HG03175 (cell line): ENCODE measurements around the gene PROSER3.

Source experiments
- ATAC-seq: cut with Tn5 transposase; IDR thresholded peaks from one replicate; pipeline ENCODE4 v1.9.1; 2021; ENCODE audit warnings: mild to moderate bottlenecking, moderate library complexity; ENCODE audit not compliant: unreplicated experiment

PROSER3 gene

DNA sequence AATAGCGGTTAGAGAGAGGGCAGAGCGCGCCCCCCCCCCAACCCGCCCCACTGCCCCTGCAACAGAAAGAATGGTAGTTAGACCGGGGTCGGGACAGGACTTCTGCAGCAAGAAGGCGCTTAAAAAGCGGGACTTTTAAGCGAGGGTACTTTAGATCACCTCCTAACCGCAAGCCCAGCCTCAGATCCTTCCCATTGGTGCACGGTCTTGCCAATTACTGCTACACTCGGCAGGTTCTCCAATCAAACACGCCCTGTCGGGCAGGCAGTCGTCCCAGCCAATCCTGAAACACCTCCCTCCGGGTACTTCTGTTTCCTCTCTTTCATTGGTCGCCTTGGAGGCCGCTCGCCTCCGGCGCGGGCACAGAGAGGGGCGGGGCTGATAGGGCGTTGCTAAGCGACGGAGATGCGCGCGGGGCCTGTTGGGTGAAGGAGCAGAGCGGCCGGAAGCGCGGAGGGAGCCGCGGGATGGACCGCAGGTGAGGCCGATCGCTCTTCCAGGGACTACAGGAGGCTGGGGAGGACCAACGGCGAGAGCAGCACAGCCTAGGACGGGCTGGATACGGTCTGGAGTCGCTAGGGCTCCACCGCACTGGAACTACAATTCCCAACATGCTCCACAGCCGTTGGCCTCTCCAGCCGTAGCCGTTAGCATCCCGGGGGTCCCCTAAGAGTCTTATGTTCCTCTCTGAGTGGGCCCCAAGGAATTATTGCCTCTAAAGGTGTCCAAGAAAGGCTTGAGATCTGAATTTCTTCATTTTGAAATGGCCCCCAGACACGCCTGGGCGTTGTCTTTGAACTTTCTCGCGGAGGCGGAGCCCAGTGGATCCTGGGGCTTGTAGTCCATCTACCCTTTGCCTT lies at the start of gene PROSER3:
TSS of gene PROSER3 (plus strand) at position 428 of the 860 bp plus-strand sequence. CDS start at position 468, 40 bp downstream.
- peak; percentile 98 for ATAC-seq

DNA sequence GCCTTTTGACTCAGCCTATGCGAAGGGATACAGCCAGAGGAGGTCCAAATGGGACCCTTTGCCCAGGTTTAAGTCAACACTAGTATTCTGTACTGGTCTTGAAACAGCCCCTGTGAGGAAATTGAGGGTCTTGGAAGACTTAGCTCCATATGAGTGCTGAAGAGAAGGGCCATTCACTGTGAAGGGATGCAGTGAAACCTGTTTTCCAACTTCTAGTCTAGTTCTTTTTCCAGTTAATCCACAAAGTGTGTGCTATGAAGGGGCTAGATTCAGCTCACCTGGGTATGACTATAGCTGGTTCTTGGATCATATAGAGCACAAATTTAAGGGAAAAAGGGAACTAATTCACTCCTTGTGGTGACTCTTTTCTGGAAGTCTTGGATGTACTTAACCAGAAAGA lies 49.6 kb upstream of the PROSER3 start:
- ATAC-seq: no peak

DNA sequence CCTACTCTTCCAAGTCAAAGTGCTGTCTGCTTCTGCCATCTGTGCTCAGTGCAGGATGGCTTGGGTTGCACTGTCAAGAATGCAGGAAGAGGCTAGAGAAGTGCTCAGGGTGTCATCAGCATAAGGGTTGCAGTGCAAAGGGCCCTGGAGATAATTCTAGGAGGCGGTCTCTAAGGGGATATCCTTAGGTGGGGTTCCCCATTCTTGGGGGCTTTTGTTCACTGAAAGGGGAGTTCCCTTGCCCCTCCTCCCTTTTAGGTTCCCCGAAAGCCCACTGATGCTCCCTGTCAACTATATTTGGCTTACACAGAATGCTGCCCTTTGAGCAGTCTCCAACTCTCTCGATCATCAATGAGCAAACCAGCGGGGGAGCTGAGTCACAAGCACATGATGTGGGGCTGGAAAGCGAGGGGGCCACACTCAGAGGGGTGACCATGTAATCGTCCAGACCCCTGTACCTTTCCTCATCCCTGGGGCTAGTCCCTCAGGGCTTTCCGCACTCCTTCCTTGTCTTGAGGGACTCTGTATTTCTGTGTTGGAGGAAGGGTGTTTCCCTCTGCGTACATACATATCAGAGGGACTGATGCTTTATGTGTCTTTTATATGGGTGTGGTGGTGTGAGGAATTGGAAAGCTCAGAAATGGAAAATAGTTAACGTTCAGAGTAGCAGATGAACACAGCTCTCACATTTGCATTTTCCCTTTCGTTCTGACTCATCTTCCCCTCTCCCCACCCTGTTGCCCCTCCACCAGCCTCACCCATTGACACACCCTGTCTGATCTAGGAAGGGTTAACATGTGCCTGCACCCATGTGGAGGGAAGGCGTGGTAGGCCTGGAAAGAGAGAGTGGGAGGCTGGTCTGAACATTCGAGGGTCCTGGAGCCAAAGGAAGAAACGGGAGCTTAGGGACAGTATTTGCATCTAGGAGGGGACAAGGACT lies 46.9 kb upstream of the PROSER3 start:
- ATAC-seq: peak; percentile 37

DNA sequence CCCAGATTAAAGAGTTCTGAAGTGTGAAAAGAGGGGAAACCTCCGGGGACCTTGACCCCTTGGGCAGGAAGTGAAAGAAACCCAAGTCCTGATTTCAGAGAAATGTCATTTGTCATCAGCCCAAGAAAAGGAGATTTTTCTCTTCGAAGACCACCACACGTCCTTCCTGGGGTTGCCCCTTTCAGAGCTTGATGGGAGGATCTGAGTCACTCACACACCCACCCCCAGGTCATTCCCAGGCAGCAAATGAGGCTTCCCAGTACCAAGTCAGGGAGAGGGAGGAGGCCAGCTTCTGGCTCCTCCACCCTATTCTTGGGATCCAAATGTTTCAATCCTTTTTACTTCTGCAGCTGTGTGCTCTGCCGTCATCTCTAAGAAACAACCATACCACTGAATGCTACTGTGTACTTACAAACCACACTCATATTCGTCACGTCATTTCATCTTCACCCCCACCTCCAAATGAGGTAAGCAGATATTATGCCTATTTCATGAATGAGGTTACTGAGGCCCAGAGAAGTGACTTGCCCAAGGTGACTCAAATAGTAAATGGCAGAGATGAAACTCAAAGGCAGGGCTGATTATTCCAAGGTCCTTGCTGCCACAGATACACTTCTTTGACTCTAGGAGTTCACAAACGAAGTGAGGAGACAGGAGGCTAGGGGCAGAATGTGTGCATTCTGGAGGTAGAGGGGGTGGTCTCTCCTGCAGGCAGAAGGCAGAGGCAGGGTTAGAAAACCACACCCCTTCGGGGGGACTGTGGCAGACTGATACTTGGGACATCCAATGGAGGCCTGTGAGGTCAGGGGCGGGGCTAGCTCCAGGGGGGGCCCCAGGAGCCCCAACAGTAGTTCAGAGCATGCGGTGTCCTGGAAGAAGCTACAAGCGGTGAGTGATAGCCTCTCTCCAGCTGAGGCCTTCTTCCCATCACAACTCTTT lies 45.1 kb upstream of the PROSER3 start:
- ATAC-seq: no peak

DNA sequence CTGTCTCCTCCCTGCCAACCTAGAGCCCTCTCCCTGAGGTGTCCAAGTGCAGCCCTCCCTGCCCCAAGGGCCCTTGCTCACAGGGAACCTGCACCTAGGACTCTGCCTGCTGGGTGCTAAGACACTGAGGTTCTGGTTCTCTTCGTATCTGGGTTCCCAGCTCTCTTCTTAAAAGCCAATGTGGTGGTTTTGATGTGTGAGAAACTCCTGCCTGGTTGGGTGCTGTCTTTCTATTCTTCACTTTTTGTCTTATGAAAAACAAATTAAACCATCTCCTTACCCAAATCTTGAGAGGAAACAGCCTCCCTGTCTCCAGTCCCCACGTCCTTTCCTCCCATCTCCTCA lies 44.5 kb upstream of the PROSER3 start:
- no peak for ATAC-seq

DNA sequence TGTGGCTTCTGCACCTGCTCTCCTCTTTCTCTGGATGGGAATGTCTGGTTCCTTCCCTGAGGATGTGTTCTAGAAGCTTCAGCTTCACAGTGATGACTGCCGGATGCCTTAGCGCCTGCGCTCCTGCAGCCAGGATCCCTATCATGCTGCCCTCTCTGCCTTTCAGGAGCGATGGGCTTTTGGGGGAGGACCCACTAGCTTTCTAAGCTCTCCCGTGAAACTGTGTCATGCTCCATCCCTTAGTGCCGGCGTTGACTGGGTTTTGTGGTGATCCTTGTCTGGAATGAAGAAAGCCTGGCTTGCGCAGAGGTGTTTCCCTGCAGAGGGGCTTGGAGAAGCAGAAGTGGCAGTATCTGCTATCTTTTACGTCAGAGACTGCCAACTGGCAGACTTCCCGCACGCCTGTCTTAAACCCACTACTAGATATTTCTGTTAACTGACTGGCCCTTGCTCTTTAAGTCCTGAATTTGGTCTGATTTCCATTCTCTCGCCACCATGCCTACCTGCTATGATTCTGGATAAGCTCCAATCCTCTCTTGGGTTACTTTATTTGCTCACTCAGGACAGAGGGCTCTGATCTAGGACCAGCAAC lies 44.0 kb upstream of the PROSER3 start:
- ATAC-seq: no peak

DNA sequence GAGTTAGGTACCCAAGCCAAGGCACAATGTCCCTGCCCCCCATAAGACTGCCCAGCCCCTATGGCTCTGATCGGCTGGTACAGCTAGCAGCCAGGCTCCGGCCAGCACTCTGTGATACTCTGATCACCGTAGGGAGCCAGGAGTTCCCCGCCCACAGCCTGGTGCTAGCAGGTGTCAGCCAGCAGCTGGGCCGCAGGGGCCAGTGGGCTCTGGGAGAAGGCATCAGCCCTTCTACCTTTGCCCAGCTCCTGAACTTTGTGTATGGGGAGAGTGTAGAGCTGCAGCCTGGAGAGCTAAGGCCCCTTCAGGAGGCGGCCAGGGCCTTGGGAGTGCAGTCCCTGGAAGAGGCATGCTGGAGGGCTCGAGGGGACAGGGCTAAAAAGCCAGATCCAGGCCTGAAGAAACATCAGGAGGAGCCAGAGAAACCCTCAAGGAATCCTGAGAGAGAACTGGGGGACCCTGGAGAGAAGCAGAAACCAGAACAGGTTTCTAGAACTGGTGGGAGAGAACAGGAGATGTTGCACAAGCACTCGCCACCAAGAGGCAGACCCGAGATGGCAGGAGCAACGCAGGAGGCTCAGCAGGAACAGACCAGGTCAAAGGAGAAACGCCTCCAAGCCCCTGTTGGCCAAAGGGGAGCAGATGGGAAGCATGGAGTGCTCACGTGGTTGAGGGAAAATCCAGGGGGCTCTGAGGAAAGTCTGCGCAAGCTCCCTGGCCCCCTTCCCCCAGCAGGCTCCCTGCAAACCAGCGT lies 43.2 kb upstream of the PROSER3 start:
- no peak for ATAC-seq

DNA sequence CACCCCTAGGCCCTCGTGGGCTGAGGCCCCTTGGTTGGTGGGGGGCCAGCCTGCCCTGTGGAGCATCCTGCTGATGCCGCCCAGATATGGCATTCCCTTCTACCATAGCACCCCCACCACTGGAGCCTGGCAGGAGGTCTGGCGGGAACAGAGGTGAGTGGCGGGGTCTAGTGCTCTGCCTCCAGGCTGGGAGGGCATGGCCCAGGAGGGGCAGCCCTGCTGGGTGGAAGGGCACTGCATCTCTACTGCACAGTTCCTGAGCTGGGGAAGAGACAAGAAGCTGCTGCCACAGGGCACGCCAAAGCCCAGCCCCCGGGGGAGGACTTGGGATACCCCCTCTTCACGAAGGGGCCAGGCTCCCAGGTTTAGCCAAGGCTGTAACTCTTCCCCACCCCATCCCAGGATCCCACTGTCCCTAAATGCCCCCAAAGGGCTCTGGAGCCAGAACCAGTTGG lies 42.6 kb upstream of the PROSER3 start:
- ATAC-seq: no peak

DNA sequence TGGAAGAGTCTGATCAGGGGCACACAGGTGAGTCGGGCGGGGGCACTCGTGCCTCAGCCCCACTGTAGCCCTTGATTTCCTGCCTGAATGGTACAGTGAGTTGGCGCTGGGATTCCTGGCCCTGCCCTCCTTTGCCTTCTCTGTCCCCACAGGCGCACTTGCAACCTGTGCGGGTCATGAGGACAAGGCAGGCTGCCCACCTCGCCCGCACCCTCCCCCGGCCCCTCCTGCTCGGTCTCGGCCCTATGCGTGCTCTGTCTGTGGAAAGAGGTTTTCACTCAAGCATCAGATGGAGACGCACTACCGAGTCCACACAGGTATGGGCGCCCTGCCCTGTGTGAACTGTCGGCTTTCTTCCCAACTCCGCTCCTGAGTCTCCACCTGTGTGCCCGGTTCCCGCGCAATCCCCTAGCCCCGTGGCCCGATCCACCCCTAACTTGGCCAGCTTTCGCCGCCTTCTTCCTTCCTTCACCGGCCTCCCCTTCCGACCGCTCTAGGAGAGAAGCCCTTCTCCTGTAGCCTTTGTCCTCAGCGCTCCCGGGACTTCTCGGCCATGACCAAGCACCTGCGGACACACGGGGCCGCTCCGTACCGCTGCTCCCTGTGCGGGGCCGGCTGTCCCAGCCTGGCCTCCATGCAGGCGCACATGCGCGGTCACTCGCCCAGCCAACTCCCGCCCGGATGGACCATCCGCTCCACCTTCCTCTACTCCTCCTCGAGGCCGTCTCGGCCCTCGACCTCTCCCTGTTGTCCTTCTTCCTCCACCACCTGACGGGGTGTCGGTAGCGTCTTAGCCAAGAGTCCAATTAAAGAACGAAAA lies 41.8 kb upstream of the PROSER3 start:
- ATAC-seq: no peak

DNA sequence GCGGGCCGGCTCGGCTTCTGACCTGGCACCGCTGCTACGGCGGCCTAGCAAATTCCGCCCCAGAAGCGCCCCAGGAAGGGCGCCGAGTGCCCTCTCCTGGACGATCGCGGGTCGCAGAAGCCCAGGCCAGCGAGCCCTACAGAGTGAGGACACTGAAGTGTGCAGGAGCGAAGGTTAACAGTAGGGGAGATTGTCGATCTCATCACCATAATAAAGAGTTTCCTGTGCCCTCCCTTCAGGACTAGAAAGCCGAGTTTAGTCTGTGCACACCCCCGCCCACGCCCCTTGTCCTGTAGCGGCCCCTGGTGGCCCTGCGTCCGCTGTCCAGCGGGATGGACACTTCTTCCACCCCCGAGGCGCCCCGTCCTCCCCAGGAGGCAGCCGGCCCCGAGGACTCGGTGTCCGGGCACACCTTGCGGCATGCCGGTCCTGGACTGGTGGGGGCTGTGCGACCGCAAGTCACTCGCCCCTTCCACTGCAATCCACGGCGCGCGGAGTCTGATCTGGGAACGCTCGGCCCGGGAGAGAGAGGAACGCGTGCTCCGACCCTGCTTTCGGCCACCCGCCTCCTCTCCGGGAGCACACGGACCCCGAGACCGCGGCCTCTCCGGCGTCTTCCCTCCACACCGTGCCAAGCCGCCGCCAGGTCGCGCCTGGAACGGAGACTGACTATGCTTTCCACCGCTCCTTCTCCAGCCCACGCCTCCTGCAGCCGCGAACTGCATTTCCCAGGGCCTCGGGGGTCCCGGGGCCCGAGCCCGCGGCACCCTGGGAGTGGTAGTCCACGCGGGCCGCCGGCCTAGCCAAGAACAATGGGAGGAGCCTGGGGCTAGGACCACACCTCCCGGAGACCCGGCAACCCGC lies 40.9 kb upstream of the PROSER3 start:
- peak; percentile 57 for ATAC-seq

DNA sequence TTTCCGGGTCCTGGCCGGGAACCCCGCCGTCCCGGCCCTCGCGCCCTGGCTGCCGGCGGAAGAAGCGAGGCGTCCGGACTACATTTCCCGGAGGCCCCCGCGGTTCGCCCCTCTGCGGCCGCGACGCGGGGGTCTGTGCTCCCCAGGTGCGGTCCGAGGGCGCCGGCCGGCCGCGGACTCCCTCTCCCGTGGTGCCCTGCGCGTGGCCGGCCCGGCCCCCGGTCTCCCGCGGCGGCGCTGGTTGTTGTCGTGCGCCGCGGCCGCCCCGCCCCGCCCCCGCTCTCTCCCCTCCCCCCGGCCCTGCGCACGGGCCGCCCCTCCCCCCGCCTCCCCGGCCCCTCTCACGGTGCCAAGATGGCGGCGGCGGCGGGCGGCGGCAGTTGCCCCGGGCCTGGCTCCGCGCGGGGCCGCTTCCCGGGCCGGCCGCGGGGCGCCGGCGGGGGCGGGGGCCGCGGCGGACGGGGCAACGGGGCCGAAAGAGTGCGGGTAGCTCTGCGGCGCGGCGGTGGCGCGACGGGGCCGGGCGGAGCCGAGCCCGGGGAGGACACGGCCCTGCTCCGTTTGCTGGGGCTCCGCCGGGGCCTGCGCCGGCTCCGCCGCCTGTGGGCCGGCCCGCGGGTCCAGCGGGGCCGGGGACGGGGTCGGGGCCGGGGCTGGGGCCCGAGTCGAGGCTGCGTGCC lies 40.2 kb upstream of the PROSER3 start, which contains the start of gene KMT2B:
TSS of gene KMT2B (plus strand) at position 339 of the 680 bp plus-strand sequence. CDS start at position 355, 16 bp downstream.
- ATAC-seq: peak; percentile 47

DNA sequence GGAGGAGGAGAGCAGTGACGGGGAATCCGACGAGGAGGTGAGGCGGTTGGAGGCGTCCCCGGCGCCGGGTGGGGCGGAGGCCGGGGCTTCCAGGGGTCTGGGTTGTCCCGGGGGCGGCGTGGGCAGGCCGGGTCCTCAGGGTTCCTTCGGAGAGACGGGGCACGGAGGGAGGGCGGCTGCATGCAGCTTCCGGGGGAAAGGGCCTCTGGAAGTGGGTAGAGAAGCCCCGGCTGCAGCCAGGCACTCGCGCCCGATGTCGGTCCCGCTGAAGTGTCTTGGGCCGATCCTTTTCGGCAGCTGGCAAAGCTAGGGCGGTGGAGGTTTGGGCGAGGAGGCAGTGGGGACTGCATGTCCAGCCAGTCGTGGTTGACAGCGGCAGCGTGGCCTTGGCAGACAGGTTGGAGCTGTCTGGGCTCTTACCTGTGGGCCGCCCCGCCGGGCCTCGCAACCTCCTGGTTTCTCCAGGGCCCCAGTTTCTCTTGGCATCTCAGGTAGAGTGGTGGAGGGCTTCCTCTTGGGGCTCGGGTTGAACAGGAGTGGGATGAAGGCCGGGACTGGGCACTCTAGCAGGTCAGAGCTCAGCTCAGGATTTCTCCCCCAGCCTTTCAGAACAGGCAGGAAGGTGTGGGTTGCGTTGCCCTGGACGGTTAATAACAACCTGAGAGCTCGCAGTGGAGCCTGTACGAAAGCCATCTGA lies 39.5 kb upstream of the PROSER3 start:
- no peak for ATAC-seq

DNA sequence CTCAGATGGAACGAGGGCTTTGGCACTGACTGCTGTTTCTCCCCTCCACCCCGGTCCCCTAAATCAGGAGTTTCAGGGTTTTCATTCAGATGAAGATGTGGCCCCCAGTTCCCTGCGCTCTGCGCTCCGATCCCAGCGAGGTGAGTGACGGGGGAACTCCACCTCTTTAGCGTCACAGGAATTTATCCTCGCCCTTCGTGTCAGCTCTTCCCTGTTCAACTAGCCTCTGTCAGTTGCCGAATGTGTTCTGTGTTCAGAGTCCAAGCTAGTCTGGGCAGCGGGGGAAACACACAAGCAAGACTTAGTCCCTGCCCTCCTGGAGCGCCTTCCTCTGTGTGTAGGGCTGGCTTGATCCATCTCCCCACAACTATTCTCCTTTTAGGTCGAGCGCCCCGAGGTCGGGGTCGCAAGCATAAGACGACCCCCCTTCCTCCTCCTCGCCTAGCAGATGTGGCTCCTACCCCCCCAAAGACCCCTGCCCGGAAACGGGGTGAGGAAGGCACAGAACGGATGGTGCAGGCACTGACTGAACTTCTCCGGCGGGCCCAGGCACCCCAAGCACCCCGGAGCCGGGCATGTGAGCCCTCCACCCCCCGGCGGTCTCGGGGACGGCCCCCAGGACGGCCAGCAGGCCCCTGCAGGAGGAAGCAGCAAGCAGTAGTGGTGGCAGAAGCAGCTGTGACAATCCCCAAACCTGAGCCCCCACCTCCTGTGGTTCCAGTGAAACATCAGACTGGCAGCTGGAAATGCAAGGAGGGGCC lies 38.4 kb upstream of the PROSER3 start:
- no peak for ATAC-seq

DNA sequence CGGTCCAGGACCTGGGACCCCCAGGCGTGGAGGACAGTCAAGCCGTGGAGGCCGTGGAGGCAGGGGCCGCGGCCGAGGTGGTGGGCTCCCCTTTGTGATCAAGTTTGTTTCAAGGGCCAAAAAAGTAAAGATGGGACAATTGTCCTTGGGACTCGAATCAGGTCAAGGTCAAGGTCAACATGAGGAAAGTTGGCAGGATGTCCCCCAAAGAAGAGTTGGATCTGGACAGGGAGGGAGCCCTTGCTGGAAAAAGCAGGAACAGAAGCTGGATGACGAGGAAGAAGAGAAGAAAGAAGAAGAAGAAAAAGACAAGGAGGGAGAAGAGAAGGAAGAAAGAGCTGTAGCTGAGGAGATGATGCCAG lies 37.8 kb upstream of the PROSER3 start:
- ATAC-seq: no peak

DNA sequence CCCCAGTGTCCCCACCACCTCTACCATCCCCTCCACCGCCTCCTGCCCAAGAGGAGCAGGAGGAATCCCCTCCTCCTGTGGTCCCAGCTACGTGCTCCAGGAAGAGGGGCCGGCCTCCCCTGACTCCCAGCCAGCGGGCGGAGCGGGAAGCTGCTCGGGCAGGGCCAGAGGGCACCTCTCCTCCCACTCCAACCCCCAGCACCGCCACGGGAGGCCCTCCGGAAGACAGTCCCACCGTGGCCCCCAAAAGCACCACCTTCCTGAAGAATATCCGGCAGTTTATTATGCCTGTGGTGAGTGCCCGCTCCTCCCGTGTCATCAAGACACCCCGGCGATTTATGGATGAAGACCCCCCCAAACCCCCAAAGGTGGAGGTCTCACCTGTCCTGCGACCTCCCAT lies 37.3 kb upstream of the PROSER3 start:
- no peak for ATAC-seq

DNA sequence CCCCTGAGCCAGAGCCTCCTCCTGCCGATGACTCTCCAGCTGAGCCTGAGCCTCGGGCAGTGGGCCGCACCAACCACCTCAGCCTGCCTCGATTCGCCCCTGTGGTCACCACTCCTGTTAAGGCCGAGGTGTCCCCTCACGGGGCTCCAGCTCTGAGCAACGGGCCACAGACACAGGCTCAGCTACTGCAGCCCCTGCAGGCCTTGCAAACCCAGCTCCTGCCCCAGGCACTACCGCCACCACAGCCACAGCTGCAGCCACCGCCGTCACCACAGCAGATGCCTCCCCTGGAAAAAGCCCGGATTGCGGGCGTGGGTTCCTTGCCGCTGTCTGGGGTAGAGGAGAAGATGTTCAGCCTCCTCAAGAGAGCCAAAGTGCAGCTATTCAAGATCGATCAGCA lies 36.6 kb upstream of the PROSER3 start:
- no peak for ATAC-seq
